HG03135 (cell line): Measurements from ENCODE around the gene GALE.

Experiments used
- ATAC-seq: cut with Tn5 transposase; IDR thresholded peaks from one replicate; pipeline ENCODE4 v1.9.1; 2021; ENCODE audit warnings: mild to moderate bottlenecking, moderate library complexity; ENCODE audit not compliant: unreplicated experiment

GALE gene

GRCh38 chr1:23756676-23757075 lies 43.9 kb downstream of the GALE start:
- no peak for ATAC-seq

DNA sequence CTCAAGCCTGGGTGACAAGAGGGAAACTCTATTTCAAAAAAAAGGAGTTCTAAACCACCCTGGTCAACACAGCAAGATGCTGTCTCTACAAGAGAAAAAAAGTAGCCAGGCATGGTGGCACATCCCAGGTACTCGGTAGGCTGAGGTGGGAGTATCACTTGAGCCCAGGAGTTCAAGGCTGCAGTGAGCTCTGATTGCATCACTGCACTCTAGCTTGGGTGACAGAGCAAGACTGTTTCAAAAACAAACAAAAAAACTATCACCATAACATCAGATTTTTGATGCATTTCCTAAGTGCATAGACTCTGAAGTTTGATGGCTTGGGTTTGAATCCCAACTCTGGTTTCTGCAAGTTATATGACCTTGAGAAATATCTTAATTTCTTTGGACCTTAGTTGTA lies 47.6 kb downstream of the GALE start:
- no peak for ATAC-seq

DNA sequence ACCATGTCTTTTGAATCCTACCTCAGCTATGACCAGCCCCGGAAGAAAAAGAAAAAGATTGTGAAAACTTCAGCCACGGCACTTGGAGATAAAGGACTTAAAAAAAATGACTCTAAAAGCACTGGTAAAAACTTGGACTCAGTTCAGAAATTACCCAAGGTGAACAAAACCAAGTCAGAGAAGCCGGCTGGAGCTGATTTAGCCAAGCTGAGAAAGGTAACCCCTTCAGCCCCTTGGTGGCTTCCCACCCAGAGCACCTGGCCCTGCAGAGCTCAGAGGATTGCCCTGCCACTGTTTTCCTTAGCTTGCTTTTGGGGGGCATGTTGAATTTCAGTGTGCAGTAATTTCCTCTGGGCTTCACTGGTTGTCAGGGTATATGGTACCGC lies 48.7 kb downstream of the GALE start:
- no peak for ATAC-seq

- no peak for ATAC-seq
Observed at GRCh38 chr1:23751050-23751814, 49.3 kb downstream of the GALE start.

DNA sequence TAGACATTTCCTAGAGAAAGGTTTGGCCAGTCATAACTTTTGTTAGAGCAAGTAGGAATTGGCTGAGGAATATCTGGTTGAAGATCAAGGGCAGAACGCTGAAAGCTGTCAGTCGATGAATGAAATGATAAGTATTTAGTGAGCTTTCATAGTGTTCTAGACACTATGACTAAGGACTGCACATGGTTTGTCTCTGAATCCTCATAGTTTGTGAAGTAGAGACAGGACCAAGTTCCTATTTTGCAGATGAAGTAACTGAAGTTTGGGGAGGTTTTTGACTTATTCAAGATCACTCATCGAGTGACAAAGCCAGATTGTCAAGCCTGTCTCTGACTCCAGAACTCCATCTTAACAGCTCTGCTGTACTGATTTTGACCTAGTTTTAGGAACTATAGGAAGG lies 52.5 kb downstream of the GALE start:
- no peak for ATAC-seq
